Ecto neural progenitor cell (in vitro differentiated cells): ENCODE data around the gene EFCAB7.

Experiments used
- DNase-seq: peaks from one replicate; pipeline ENCODE4 v3.0.0-alpha.2; 2018; ENCODE audit warnings: low spot score

The EFCAB7 gene

DNA sequence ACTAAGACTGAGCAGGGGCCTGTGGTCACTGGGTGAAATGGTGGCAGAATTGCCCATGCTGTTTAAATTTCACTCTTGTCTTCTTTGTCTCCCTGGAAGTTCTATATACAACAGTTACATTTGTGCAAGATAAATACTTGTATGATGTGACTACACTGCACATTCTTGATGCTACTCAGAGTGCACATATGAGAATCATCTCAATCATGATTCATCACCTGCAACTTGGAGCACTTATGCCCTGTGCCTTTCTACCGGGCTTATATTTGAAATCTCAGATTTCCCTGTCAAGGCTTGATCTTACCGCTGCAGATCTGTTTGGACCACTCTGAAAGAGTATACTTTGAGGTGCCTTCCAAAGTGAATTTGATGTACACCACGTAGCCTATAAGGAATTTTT is 80.5 kb downstream of the EFCAB7 start:
- no peak for DNase-seq

GRCh38 chr1:63607322-63607721 is 84.0 kb downstream of the EFCAB7 start:
- no peak for DNase-seq

GRCh38 chr1:63611231-63611630 is 87.9 kb downstream of the EFCAB7 start:
- DNase-seq: peak; percentile 57

DNA sequence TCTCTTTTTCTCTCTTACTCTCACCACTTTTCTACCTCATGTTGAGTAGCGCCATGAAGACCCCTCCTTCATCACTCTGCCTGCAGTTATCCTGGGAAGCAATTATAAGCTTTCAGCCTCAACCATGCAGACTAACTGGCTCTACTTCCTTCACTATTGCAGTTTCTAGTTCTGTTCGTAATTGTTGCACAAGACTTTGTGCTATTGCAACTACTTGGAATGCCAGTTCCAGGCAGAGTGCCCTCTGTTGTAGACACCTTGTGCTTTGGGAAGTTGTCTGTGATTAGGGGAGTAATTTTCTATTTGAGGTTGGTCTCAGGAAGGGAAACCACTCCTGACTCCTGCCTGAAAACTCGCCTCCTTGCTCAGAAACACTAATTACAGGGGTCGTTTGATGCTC is 89.2 kb downstream of the EFCAB7 start:
- DNase-seq: no peak

GRCh38 chr1:63612971-63613370 is 89.6 kb downstream of the EFCAB7 start:
- DNase-seq: no peak

DNA sequence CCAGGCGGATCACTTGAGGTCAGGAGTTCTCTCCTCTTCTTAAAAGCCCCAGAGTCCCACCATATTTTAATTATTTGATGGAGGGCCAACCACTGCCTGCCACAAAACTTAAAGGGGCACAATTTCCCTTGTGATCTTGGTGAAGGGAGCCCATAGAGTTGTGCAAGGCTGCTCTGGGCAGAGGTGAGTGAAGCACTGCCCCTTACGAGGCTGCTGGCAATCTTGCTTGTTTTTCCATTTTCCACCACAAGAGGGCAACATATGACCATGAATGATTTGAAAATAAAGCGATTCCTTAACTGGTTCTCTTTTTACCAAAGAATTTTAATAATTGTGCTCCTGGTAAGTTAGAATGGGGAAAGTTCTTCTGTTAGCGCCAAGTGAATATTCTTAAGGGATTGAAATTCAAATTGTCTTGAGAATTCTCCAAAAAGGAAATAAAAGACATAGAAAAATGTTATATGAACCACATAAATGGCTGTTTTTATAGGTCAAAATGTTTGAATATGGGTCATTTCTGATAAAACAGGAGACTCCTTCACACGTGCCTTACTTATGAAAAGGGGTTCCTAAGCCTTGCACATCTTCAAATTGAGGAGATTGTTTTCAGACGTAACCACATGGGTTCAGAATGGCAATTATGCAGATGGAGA is 92.6 kb downstream of the EFCAB7 start:
- DNase-seq: peak; percentile 61

DNA sequence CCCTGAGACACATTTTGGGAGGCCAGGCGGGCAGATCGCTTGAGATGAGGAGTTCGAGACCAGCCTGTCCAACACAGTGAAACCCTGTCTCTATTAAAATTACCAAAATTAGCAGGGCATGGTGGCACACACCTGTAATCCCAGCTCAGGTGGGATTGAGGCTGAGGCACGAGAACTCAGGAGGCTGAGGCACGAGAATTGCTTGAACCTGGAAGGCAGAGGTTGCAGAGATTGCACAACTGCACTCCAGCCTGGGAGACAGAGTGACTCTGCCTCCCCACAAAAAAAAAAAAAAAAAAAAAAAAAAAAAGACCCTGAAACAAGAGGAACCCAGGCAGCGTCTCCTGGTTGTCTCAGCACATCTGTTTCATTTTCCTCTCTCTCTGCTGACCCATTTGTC is 94.1 kb downstream of the EFCAB7 start:
- no peak for DNase-seq

- DNase-seq: no peak
Measured at GRCh38 chr1:63618011-63618410, 94.7 kb downstream of the EFCAB7 start.

- no peak for DNase-seq
Measured at GRCh38 chr1:63619558-63619957, 96.2 kb downstream of the EFCAB7 start.

- DNase-seq: no peak
Measured at GRCh38 chr1:63620671-63621070, 97.3 kb downstream of the EFCAB7 start.

DNA sequence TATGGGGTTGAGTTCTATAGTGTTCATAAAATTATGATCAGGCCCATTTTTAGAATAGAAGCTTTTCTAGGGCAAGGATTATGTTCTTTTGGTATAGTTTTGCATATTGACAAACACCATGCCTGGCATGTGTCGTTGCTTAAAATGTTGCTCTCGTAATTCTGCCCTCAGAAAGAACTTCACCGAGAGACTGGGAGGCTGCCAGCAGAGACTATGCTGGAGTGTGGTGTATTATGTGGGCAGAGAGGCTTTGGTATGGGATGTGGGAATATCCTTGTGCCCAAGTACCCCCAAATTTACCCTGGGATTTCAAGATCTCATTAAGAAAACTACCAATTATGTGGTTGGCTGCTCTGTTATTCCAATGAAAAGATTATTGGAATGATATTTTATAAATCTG is 97.8 kb downstream of the EFCAB7 start:
- no peak for DNase-seq

DNA sequence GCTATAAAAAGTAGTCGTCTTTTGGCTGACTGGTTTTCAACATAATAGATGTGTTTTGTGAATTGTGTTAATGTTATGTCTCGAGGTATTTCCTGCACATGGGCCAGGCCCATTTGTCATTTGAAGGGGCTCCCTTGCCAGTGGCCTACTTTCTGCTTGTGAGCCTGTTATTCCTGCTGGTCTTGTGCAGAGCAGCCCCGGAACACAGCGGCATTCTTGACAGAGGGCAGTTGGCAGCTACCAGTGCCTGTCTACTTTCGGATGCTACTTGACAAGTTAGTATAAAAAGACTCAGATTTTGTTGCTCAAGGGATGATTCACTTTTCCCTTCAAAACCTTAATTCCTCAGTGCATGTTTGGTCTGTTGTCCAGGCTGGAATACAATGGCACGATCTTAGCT is 98.4 kb downstream of the EFCAB7 start:
- DNase-seq: no peak
